Stimulated activated CD4-positive, alpha-beta T cell treated with anti-CD3 and anti-CD28 coated beads, Interleukin-4, amount 100 ng/mL, for 4 hours (primary cell): Measurements from ENCODE around the gene KCNG2.

Experiments
- DNase-seq, 2 experiments: peaks; one replicate each; pipeline ENCODE4 v3.0.0-alpha.2; 2020

Gene KCNG2

GRCh38 chr18:79800371-79801180, 2.8 kb downstream of the KCNG2 start:
- DNase-seq = no peak

DNA sequence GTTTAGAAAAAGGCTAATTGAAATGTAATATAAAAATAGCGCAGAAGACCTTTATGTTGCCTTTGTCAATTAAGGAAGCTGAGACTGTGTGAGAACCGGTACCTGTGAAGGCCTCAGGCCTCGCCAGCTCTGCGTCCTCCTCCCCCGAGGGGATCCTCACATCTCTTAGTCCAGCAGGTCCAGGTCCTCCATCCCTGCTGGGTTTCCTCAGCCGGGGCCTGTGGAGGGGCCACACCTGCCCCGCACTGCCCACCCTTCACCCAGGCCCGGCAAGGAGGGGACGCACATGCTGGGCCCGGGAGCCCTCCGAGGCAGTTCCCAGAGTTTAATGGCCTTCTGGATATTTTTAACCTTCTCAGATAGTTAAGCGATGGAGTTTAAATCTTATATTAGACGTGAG, 3.5 kb downstream of the KCNG2 start:
- DNase-seq = no peak

DNA sequence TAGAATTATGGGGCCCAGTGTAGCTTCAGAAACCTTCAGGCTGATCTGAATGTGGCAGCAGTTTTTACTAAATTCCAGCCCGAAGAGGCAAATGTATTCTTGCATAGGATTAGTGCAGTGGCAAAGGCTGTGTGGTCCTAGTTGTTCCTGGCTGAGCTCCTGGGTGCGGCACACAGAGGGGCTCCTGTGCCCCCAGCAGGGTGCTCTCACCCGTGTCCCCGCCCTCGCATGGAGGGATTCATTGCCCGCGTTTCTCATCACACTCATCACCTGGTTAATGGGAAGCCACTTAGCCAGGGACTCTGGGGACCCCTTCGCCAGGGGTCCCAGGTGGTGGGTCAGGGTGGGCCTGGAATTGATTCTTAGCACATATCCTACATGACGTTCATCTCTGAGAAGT, 3.9 kb downstream of the KCNG2 start:
- DNase-seq = no peak

- no peak for DNase-seq
Measured at GRCh38 chr18:79802298-79802697, 4.6 kb downstream of the KCNG2 start.

DNA sequence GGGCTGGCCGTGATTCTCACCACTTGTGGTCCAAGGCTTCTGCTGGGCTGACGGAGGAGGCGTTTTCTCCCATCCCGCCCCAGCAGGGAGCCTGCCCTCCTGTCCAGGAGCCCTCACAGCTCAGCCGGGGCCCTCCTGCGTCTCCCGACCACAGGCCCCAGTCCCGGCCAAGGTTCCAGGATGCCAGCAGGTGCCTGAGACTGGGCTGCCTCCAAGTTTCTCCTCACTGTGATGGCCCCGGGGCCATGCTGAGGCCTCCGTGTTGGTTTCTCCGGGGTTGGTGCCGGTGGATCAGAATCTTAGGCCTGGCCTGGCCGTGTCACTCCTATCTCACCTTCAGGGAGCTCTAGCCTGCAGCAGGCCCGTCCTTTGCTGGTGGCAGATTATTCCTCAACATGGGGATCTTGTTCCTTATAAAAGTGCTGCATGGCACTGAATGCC, 5.9 kb downstream of the KCNG2 start:
- no peak for DNase-seq

GRCh38 chr18:79804130-79804787, 6.5 kb downstream of the KCNG2 start:
- no peak for DNase-seq

DNA sequence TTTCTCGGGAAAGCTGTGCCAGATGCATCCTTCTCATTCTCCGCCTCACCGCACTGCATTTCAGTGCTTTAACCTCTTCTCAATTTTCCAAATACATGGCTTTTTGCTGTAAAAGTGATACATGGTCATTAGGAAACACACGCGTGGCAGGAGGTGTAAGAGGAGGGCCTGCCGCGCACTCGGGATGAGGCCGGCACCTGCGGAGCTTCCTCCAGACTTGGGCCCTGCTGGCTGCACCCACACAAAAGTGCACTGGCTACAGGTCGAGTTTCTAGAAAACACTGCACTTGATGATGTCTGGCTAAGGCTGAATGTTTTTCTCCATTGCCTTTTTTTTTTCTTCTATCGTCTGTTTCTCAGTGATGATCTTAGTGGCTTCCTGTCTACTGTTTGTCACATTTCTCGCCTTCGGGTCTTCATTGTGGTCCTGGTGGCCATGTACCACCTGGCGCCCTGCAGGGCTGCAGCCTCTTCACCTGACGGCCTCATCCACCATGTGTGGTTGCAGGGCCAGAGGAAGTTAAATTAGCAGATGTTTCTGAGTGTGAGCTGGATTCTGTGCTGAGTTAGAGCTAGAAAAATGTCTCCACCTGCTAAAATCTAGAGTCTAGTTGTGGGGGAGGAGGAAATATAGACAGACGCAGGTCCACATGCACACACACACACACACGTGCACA, 7.6 kb downstream of the KCNG2 start:
- no peak for DNase-seq

DNA sequence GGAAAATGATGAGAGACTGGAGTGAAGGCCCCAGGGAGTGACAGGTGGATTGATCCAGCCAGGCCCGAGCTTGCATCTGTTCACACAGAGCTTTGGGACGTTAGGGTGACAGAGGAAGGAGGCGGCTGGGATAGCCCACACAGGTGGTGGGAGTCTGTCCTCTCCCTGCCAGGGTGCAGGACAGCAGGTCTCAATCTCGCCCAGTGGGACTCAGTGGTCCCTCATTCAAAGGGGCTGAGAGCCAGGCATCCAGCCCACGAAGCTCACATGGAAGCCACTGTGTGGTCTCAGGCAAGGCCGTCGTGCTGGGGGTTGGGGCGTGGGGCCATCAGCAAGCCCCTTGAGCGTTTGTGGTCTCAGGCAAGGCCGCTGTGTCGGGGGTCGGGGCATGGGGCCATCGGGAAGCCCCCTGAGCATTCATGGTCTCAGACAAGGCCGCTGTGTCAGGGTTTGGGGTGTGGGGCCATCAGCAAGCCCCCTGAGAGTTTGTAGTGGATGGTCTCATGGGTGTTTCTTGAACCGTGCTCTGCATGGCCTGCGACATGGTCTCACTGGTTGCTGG, 8.3 kb downstream of the KCNG2 start:
- no peak for DNase-seq

- no peak for DNase-seq
Measured at GRCh38 chr18:79806976-79807841, 9.5 kb downstream of the KCNG2 start.

- DNase-seq = no peak
Measured at GRCh38 chr18:79809482-79810192, 11.9 kb downstream of the KCNG2 start.

- DNase-seq = no peak
Measured at GRCh38 chr18:79812052-79812451, 14.3 kb downstream of the KCNG2 start.

- DNase-seq = no peak
Measured at GRCh38 chr18:79814373-79814772, 16.6 kb downstream of the KCNG2 start.

DNA sequence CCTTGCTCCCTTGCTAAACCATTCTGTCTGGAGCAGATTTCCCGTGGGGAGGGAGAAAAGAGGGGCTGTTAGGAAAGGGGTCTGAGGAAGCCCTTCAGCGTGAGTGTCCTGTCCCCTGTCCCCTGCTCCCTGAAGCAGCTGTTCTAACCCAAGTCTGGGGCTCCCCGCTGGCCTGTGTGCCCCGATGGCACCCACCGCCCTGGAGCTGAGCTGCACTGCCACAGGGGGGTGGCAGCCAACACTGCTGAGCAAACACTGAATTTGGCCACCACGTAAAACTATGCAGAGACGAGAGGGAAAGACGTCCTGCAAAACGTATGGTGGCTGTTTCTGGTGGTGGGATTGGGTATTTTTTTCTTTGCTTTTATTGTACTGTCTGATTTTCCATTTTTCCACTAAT, 17.9 kb downstream of the KCNG2 start:
- DNase-seq = no peak

GRCh38 chr18:79816092-79816491, 18.4 kb downstream of the KCNG2 start:
- no peak for DNase-seq

- DNase-seq = no peak
Measured at GRCh38 chr18:79816981-79817606, 19.4 kb downstream of the KCNG2 start.

DNA sequence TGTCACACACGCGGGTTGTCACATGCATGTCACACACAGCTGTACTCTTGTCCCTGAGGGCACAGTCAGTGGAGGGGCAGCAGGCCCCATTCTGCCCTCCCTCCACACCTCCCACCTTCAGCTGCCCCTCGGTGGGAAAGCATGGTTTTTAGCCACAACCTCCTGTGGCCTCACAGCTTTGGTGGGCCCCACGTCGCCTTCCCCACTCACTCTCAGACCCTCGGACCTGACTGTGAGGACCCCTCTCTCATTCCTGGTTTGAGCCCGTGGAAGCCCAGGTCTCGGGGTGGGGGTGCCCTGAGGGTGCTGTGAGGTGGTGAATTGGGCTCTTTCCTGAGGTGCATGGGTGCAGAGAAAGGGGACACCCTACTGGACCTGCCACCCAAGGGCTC, 19.9 kb downstream of the KCNG2 start:
- no peak for DNase-seq

- DNase-seq = no peak
Measured at GRCh38 chr18:79818036-79818435, 20.3 kb downstream of the KCNG2 start.

DNA sequence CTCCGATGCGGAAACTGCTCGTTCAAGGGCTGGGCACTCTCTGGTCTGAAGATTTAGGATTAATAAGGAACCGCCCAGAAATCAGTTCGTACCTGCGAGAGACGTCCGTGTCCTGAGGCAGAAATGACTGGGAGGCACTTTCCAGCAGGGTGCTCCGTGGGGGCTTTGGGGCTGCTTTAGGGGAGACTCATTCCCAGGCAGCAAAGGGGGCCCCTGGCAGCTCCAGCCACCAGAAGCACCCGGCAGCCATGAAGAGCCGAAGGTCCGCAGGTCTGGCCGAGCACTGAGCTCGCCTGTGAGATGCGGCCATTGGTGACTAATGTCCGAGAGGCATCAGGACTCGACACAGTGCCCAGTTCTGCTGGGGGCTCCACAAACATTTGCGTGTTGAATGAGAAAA, 20.9 kb downstream of the KCNG2 start:
- DNase-seq = no peak

DNA sequence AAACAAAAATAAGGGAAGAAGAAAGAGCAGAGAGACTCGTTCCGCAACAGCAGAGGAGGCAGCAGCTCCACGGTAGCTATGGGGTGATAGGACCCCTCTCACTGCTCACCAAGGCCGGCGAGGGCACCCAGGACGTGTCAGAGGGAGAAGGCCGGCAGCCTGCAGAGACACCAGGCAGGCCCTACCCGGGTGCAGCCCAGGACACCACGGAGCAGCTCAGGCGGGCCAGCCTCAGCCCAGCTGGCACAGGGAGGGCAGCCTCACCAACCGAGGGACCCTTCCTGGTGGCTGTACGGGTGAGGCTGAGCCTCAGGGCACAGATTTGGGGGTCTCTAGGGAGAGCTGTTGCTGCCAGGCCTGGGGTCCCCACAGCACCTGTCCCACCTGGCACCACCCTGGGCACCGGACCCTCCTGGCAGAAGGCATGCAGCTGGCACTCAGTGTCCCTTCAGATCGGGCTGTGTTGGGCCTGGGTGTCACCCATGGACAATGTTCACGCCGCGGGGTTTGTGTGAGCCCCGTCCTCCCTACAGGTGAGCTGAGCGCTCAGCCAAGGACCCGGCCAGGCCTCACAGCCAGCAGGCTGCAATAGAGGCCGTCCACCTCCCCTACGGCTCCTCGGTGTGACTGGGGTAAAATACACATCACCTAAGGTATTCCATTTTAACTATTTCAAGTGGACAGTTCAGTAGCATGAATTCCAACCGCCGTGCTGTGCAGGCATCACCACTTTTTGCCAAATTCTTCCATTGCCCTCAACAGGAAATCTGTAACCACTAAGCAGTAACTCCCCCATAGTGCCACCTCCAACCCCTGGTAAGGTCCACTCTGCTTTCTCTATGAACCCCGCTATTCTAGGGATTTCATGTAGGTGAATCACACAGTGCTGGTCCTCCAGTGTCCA, 21.6 kb downstream of the KCNG2 start:
- DNase-seq = no peak

GRCh38 chr18:79819968-79820351, 22.2 kb downstream of the KCNG2 start:
- DNase-seq = no peak
